K562 (cell line): ENCODE data around the gene ITSN1.

Experiments
- ARID1B ChIP-seq: fragments of 450-650 bp; IDR thresholded peaks from 2 replicates; pipeline ENCODE4 v1.6.1; 2016; ENCODE audit warnings: antibody characterized with exemption, mild to moderate bottlenecking, inconsistent platforms
- TRIM24 ChIP-seq, 2 experiments: fragments of 450-650 bp; IDR thresholded peaks; 2 replicates each; pipeline ENCODE4 v1.6.1; 2016
- ZFPM2 ChIP-seq: fragments of 250-450 bp; sonication (Bioruptor Pico); IDR thresholded peaks from 2 replicates; pipeline ENCODE4 v1.5.1; 2022; ENCODE audit warnings: mild to moderate bottlenecking
- TF ChIP-seq, protein P1 (sequence below): conservative IDR thresholded peaks from 2 replicates; pipeline ENCODE4 v1.6.1; 2011; ENCODE audit warnings: low read depth, mild to moderate bottlenecking, low read length; ENCODE audit not compliant: control insufficient read depth

DNA sequence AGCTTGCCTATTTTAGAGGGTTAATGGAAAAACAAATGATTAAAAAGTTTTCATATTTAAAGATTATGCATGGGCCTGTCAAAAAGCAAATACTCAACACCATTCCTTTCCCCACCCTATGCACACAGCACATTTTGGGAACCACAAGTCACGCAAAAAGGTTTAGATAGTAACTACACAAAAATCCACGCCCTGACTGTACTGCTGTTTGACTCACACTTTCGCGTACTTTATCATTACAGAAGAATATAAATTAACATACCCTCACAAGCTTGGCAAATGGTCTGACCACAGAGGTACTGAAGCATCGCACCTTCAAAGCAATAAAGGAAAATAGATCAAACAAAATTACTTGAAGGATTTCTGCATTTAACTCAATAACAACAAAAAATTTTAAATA lies 271.9 kb downstream of the ITSN1 start:
- TF ChIP-seq, protein P1, sequence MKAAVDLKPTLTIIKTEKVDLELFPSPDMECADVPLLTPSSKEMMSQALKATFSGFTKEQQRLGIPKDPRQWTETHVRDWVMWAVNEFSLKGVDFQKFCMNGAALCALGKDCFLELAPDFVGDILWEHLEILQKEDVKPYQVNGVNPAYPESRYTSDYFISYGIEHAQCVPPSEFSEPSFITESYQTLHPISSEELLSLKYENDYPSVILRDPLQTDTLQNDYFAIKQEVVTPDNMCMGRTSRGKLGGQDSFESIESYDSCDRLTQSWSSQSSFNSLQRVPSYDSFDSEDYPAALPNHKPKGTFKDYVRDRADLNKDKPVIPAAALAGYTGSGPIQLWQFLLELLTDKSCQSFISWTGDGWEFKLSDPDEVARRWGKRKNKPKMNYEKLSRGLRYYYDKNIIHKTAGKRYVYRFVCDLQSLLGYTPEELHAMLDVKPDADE, result no peak
- TF ChIP-seq ARID1B, result no peak
- TF ChIP-seq TRIM24 (IDR thresholded peaks at IDR 0.05), result no peak
- TF ChIP-seq ZFPM2 (CRISPR knock-in tag), result no peak
